GM12878 (cell line): ENCODE results near the gene MMRN1. TPM values are rescaled to one million over a fixed set of nuclear protein-coding genes. Genes with fewer than 3 reads are reported as not detected.

Experiments used
- ATAC-seq: fragments of 200-7000 bp; cut with Tn5 transposase; 3 replicates; pipeline ENCODE4 v1.9.1; 2020; ENCODE audit warnings: mild to moderate bottlenecking, moderate library complexity
- BruUV-seq: library from RNA; stranded (reverse); fragments of 400-500 nt; replicated peaks from 2 replicates; lab custom pipeline; 2021; lab: Mats Ljungman, UMichigan
- CTCF ChIA-PET: fragments of 300-600 bp; sonication (Branson Sonifier 250); formaldehyde crosslinking; extraction: SDS; loops from one replicate; lab custom pipeline; 2021; ENCODE audit warnings: inconsistent platforms; lab: Yijun Ruan, JAX
- POLR2A ChIA-PET: fragments of 350-600 bp; formaldehyde crosslinking; extraction: SDS; loops from one replicate; lab custom pipeline; 2021; ENCODE audit warnings: inconsistent platforms; lab: Charles Lee
- RAD21 ChIA-PET: fragments of 300-600 bp; sonication (Branson Sonifier 250); formaldehyde crosslinking; loops from one replicate; lab custom pipeline; 2023; ENCODE audit warnings: antibody characterized with exemption; ENCODE audit not compliant: unreplicated experiment; lab: Charles Lee
- SMC1A ChIA-PET: fragments of 300-600 bp; sonication (Branson Sonifier 250); formaldehyde crosslinking; loops from one replicate; lab custom pipeline; 2023; ENCODE audit not compliant: unreplicated experiment, uncharacterized antibody; lab: Charles Lee
- DNase-seq: peaks from one replicate; pipeline ENCODE4 v3.0.0-alpha.2; 2011; ENCODE audit warnings: low read depth, low spot score
- FAIRE-seq: peaks from 3 replicates; lab custom pipeline; 2011; peaks lifted over from hg19 to GRCh38; lab: Jason Lieb, UNC
- H2AFZ ChIP-seq: 2 replicates; pipeline ENCODE4 v1.6.0; 2011; ENCODE audit warnings: low read depth, low read length, control low read depth; ENCODE audit not compliant: control insufficient read depth
- H3K27ac ChIP-seq: 2 replicates; pipeline ENCODE4 v1.5.1; 2011; ENCODE audit warnings: control low read depth; ENCODE audit not compliant: control insufficient read depth, insufficient read depth
- H3K27me3 ChIP-seq, 2 experiments: replicated peaks in 1 of 2; 2 replicates each; pipeline versions ENCODE4 v1.6.0 to v1.6.1; 2011; ENCODE audit warnings: low read length in 1 of 2; ENCODE audit not compliant: control insufficient read depth in 2 of 2, insufficient read depth in 2 of 2
- H3K36me3 ChIP-seq, 2 experiments: 2 replicates each; pipeline ENCODE4 v1.5.1; 2011; ENCODE audit warnings: low read length in 1 of 2; ENCODE audit not compliant: control insufficient read depth in 2 of 2, insufficient read depth in 2 of 2
- H3K4me1 ChIP-seq: 2 replicates; pipeline ENCODE4 v1.6.1; 2011; ENCODE audit warnings: mild to moderate bottlenecking, low read length, moderate library complexity, mixed read lengths; ENCODE audit not compliant: control insufficient read depth, insufficient read depth
- H3K4me2 ChIP-seq: 2 replicates; pipeline ENCODE4 v1.6.0; 2011; ENCODE audit warnings: control low read depth; ENCODE audit not compliant: control insufficient read depth, insufficient read depth
- H3K4me3 ChIP-seq: fragments of 200-600 bp; sonication (generic); 2 replicates; pipeline ENCODE4 v1.5.1; 2016
- H3K79me2 ChIP-seq: 2 replicates; pipeline ENCODE4 v1.6.0; 2011; ENCODE audit warnings: low read length; ENCODE audit not compliant: control insufficient read depth, insufficient read depth
- H3K9ac ChIP-seq: 2 replicates; pipeline ENCODE4 v1.8.0; 2011; ENCODE audit warnings: low read length, control low read depth, mixed read lengths; ENCODE audit not compliant: control insufficient read depth, insufficient read depth
- H3K9me3 ChIP-seq: replicated peaks from 3 replicates; pipeline ENCODE4 v1.5.1; 2011; ENCODE audit warnings: mild to moderate bottlenecking, low read length; ENCODE audit not compliant: control insufficient read depth, insufficient read depth
- H4K20me1 ChIP-seq: 2 replicates; pipeline ENCODE4 v1.6.0; 2011; ENCODE audit not compliant: control insufficient read depth, insufficient read depth
- CBX3 ChIP-seq: fragments of 200-600 bp; sonication (generic); IDR thresholded peaks from 2 replicates; pipeline ENCODE4 v1.6.1; 2016; ENCODE audit warnings: low read depth, borderline replicate concordance
- NFYB ChIP-seq: IDR thresholded peaks from 2 replicates; pipeline ENCODE4 v1.6.1; 2011; ENCODE audit warnings: low read depth, mild to moderate bottlenecking, low read length, improper control_type of control experiment, moderate library complexity; ENCODE audit not compliant: insufficient read depth
- PAX5 ChIP-seq: IDR thresholded peaks from 2 replicates; pipeline ENCODE4 v1.6.1; 2011; ENCODE audit warnings: low read depth, low read length, borderline replicate concordance
- RB1 ChIP-seq: fragments of 450-650 bp; formaldehyde crosslinking; IDR thresholded peaks from 2 replicates; pipeline ENCODE4 v1.6.1; 2017; ENCODE audit warnings: mild to moderate bottlenecking, borderline replicate concordance
- RBBP5 ChIP-seq: fragments of 200-600 bp; sonication (generic); conservative IDR thresholded peaks from 2 replicates; pipeline ENCODE4 v1.6.1; 2016
- STAT1 ChIP-seq: fragments of 450-650 bp; conservative IDR thresholded peaks from 2 replicates; pipeline ENCODE4 v1.6.1; 2014; ENCODE audit warnings: antibody characterized with exemption, mild to moderate bottlenecking
- WGBS: methylation state at CpG from one replicate; pipeline ENCODE4 v1.1.6; 2016; ENCODE audit warnings: low lambda C conversion rate; ENCODE audit not compliant: insufficient replicate concordance, insufficient coverage; ENCODE audit errors: missing lambda C conversion rate; 5-methylcytosine and 5-hydroxymethylcytosine counted together
- in situ Hi-C: fragments of 300-500 bp; cut with MboI; formaldehyde crosslinking; loops from 9 replicates; pipeline ENCODE4 v1.14.3; 2018; ENCODE audit warnings: mixed read lengths
- intact Hi-C: fragments of 100-400 bp; cut with micrococcal nuclease; formaldehyde crosslinking; loops from one replicate; pipeline ENCODE4 v1.14.2; 2022; ENCODE audit not compliant: unreplicated experiment
- polyA plus RNA-seq, 11 experiments: library from polyadenylated mRNA; depleted of rRNA in 4 of 11; unstranded in 6 of 11; stranded (reverse) in 5 of 11; fragments of >200 nt; fragmentation: Nextera tagmentation in 4 of 11; fragmentation: Illumina TruSeq in 1 of 11; extraction: Ambion mirVana in 4 of 11; extraction: Trizol in 1 of 11; gene quantifications; 1 replicate in 1 of 11; 2 replicates in 10 of 11; pipeline versions ENCODE4 v1.2.1 to v1.2.3, GENCODE V29; 2011 to 2016; ENCODE audit warnings: inconsistent platforms in 2 of 11, missing spikeins in 2 of 11, low read depth in 1 of 11
- total RNA-seq, 4 experiments: library from RNA; depleted of rRNA in 3 of 4; stranded (reverse); fragments of >200 nt in 3 of 4; fragmentation: Illumina TruSeq in 1 of 4; extraction: Trizol in 1 of 4; gene quantifications; 2 replicates each; pipeline versions ENCODE4 v1.2.1 to v1.2.3, GENCODE V29; 2013 to 2021
- TF ChIP-seq, protein P1 (sequence below): IDR thresholded peaks from 2 replicates; pipeline ENCODE4 v1.6.1; 2012; ENCODE audit warnings: low read depth, low read length, improper control_type of control experiment
- TF ChIP-seq, protein P2 (sequence below): fragments of 150-350 bp; IDR thresholded peaks from 2 replicates; pipeline ENCODE4 v1.6.1; 2014; ENCODE audit warnings: mild to moderate bottlenecking, low read depth, low read length

MMRN1 gene
- total and polyA plus RNA-seq, 10 of the 15 experiments (the other 5 are each of a cell fraction or from before 2014, with no cell fraction given) = 0.50 to 3.9 (median 0.78) TPM

DNA sequence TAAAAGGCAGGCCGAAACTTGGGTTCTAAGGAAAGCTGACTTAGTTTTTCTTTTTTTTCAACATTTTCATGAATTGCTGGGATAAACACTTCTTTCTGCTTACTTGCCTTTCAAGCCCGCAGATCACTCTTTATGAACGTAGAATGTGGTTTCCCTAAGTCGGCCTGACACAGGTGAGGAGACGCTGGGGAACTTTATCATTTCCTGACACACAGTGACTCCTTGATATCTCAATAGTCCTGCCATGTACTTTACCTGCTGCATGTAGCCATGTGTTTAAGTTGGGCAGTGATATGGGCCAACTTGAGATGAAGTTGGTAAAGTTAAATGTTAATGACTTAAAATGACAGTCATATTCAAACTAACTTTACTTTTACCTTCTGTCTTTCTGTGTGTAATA, 31.1 kb upstream of the MMRN1 start:
- Histone ChIP-seq H3K27ac (no peak overlapping the region), H4K20me1 (no peaks in the 10 kb centered on the region), H3K9me3 (no peaks in the 10 kb centered on the region; the same call in 2 of the 3 replicates), H3K4me1 (no peaks in the 10 kb centered on the region), H3K27me3 (no peaks in the 10 kb centered on the region), H3K9ac (no peak overlapping the region), H2AFZ (no peak overlapping the region), H3K79me2 (no peaks in the 10 kb centered on the region), H3K4me3 (no peak overlapping the region), H3K4me2 (no peak overlapping the region), H3K36me3 (no peaks in the 10 kb centered on the region)
- BruUV-seq = no TSS peak
- POLR2A ChIA-PET = no interaction called here
- RAD21 ChIA-PET = no interaction called here
- DNase-seq (no peak), FAIRE-seq (no peak), ATAC-seq (no peak)
- in situ Hi-C loops = no loop called here
- WGBS = 0% methylated on average over 5 of the region's 5 CpGs
- intact Hi-C loops = no loop called here
- CTCF ChIA-PET = no interaction called here
- TF ChIP-seq PAX5 (no peak), CBX3 (no peak), STAT1 (no peak), RB1 (no peak), RBBP5 (no peak), NFYB (no peak)
- TF ChIP-seq, protein P1, sequence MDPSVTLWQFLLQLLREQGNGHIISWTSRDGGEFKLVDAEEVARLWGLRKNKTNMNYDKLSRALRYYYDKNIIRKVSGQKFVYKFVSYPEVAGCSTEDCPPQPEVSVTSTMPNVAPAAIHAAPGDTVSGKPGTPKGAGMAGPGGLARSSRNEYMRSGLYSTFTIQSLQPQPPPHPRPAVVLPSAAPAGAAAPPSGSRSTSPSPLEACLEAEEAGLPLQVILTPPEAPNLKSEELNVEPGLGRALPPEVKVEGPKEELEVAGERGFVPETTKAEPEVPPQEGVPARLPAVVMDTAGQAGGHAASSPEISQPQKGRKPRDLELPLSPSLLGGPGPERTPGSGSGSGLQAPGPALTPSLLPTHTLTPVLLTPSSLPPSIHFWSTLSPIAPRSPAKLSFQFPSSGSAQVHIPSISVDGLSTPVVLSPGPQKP = no peak
- TF ChIP-seq, protein P2, sequence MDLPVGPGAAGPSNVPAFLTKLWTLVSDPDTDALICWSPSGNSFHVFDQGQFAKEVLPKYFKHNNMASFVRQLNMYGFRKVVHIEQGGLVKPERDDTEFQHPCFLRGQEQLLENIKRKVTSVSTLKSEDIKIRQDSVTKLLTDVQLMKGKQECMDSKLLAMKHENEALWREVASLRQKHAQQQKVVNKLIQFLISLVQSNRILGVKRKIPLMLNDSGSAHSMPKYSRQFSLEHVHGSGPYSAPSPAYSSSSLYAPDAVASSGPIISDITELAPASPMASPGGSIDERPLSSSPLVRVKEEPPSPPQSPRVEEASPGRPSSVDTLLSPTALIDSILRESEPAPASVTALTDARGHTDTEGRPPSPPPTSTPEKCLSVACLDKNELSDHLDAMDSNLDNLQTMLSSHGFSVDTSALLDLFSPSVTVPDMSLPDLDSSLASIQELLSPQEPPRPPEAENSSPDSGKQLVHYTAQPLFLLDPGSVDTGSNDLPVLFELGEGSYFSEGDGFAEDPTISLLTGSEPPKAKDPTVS = no peak
- SMC1A ChIA-PET = no interaction called here
